H1 (cell line): Measurements from ENCODE around the gene C5AR1. TPM values are rescaled to one million over a fixed set of nuclear protein-coding genes. Genes with fewer than 3 reads are reported as not detected.

Experiments used
- CTCF ChIA-PET: fragments of 300-600 bp; sonication (Branson Sonifier 250); formaldehyde crosslinking; loops from one replicate; lab custom pipeline; 2021; ENCODE audit not compliant: partially characterized antibody; lab: Charles Lee
- POLR2A ChIA-PET: fragments of 300-600 bp; sonication (Branson Sonifier 250); formaldehyde crosslinking; loops from one replicate; lab custom pipeline; 2021; ENCODE audit warnings: inconsistent platforms; ENCODE audit not compliant: partially characterized antibody; lab: Charles Lee
- DNase-seq, 2 experiments: peaks; one replicate each; pipeline versions ENCODE4 v3.0.0 to v3.0.0-alpha.2; 2010 to 2022; ENCODE audit warnings: low spot score in 2 of 2, low read depth in 1 of 2, mixed read lengths in 1 of 2
- FAIRE-seq: peaks from 2 replicates; lab custom pipeline; 2011; peaks lifted over from hg19 to GRCh38; lab: Jason Lieb, UNC
- H2AFZ ChIP-seq: 2 replicates; pipeline ENCODE4 v1.8.1; 2012; ENCODE audit warnings: low read length, inconsistent platforms
- H2AK5ac ChIP-seq: 2 replicates; pipeline ENCODE4 v1.6.1; 2013; ENCODE audit warnings: low read depth, low read length
- H2BK120ac ChIP-seq: replicated peaks from 2 replicates; pipeline ENCODE3; 2013; ENCODE audit warnings: low read depth, low read length, inconsistent platforms
- H2BK12ac ChIP-seq: 2 replicates; pipeline ENCODE4 v1.6.1; 2013; ENCODE audit warnings: low read depth, low read length
- H2BK15ac ChIP-seq: 2 replicates; pipeline ENCODE4 v1.6.1; 2013; ENCODE audit warnings: low read length
- H2BK20ac ChIP-seq: 2 replicates; pipeline ENCODE4 v1.6.1; 2013; ENCODE audit warnings: low read length
- H2BK5ac ChIP-seq: 2 replicates; pipeline ENCODE4 v1.6.1; 2013; ENCODE audit warnings: low read depth, low read length
- H3K14ac ChIP-seq: 2 replicates; pipeline ENCODE4 v1.6.1; 2013; ENCODE audit warnings: inconsistent platforms; ENCODE audit not compliant: insufficient read length
- H3K18ac ChIP-seq: 2 replicates; pipeline ENCODE4 v1.6.1; 2013; ENCODE audit warnings: low read length; ENCODE audit errors: extremely low read depth
- H3K23ac ChIP-seq: 2 replicates; pipeline ENCODE4 v1.6.1; 2013; ENCODE audit warnings: inconsistent platforms; ENCODE audit not compliant: insufficient read length
- H3K23me2 ChIP-seq: 2 replicates; pipeline ENCODE4 v1.6.1; 2013; ENCODE audit warnings: low read depth, low read length
- H3K27ac ChIP-seq: 2 replicates; pipeline ENCODE4 v1.6.1; 2011; ENCODE audit warnings: low read depth, low read length, inconsistent platforms
- H3K27me3 ChIP-seq, 4 experiments: replicated peaks in 1 of 4; 1 replicate in 1 of 4; 2 replicates in 3 of 4; pipeline versions ENCODE4 v1.6.1 to v1.8.1; 2011 to 2013; ENCODE audit warnings: low read length in 3 of 4, mild to moderate bottlenecking in 3 of 4, inconsistent platforms in 2 of 4, mixed read lengths in 2 of 4, moderate library complexity in 1 of 4; ENCODE audit not compliant: control insufficient read depth in 3 of 4, insufficient read depth in 3 of 4; ENCODE audit errors: extremely low read depth in 1 of 4
- H3K36me3 ChIP-seq, 4 experiments: 2 replicates each; pipeline versions ENCODE4 v1.6.1 to v1.8.1; 2011 to 2013; ENCODE audit warnings: mild to moderate bottlenecking in 4 of 4, low read length in 3 of 4, moderate library complexity in 2 of 4, control low read depth in 1 of 4, inconsistent platforms in 1 of 4; ENCODE audit not compliant: insufficient read depth in 4 of 4, control insufficient read depth in 2 of 4
- H3K4ac ChIP-seq: replicated peaks from 2 replicates; pipeline ENCODE3; 2013; ENCODE audit warnings: low read length, low read depth, mixed read lengths, inconsistent platforms; ENCODE audit not compliant: insufficient read length
- H3K4me1 ChIP-seq, 4 experiments: replicated peaks in 1 of 4; 1 replicate in 1 of 4; 2 replicates in 3 of 4; pipeline versions ENCODE4 v1.6.1 to v1.8.1; 2011 to 2013; ENCODE audit warnings: low read length in 3 of 4, inconsistent platforms in 2 of 4, mixed read lengths in 1 of 4; ENCODE audit not compliant: insufficient read depth in 4 of 4, control insufficient read depth in 3 of 4
- H3K4me2 ChIP-seq, 2 experiments: 2 replicates each; pipeline versions ENCODE4 v1.6.1 to v1.8.1; 2011 to 2013; ENCODE audit warnings: low read depth in 2 of 2, low read length in 2 of 2, control low read depth in 1 of 2, inconsistent platforms in 1 of 2, mild to moderate bottlenecking in 1 of 2; ENCODE audit not compliant: insufficient read depth in 1 of 2
- H3K4me3 ChIP-seq, 4 experiments: fragments of 200-600, 300-600 bp in 1 of 4; sonication (generic), shearing (Covaris generic), sonication (Bioruptor Twin) in 1 of 4; 2 replicates each; pipeline versions ENCODE4 v1.5.1 to v1.8.1; 2011 to 2016; ENCODE audit warnings: low read length in 4 of 4, low read depth in 3 of 4, control low read depth in 2 of 4, inconsistent platforms in 2 of 4, mild to moderate bottlenecking in 2 of 4, mixed read lengths in 1 of 4, moderate library complexity in 1 of 4; ENCODE audit not compliant: insufficient read depth in 2 of 4; ENCODE audit errors: extremely low read depth in 1 of 4
- H3K56ac ChIP-seq: replicated peaks from 2 replicates; pipeline ENCODE3; 2013; ENCODE audit warnings: low read depth, mild to moderate bottlenecking, mixed read lengths, low read length, inconsistent platforms; ENCODE audit not compliant: insufficient read length
- H3K79me1 ChIP-seq: 2 replicates; pipeline ENCODE4 v1.6.1; 2013; ENCODE audit warnings: low read depth, low read length, control low read depth
- H3K79me2 ChIP-seq, 2 experiments: 2 replicates each; pipeline versions ENCODE4 v1.6.1 to v1.8.1; 2012 to 2013; ENCODE audit warnings: low read length in 2 of 2, mild to moderate bottlenecking in 2 of 2, inconsistent platforms in 1 of 2; ENCODE audit not compliant: insufficient read depth in 2 of 2, control insufficient read depth in 1 of 2
- H3K9ac ChIP-seq, 4 experiments: replicated peaks in 1 of 4; 1 replicate in 1 of 4; 2 replicates in 3 of 4; pipeline versions ENCODE4 v1.6.1 to v1.8.1; 2011 to 2013; ENCODE audit warnings: low read depth in 3 of 4, low read length in 3 of 4, control low read depth in 2 of 4, mild to moderate bottlenecking in 2 of 4, moderate library complexity in 2 of 4, inconsistent platforms in 1 of 4; ENCODE audit errors: extremely low read depth in 1 of 4
- H3K9me3 ChIP-seq, 2 experiments: 2 replicates each; pipeline versions ENCODE4 v1.6.1 to v1.8.1; 2012 to 2013; ENCODE audit warnings: mild to moderate bottlenecking in 2 of 2, moderate library complexity in 2 of 2, control low read depth in 1 of 2, inconsistent platforms in 1 of 2, low read depth in 1 of 2, low read length in 1 of 2, mixed read lengths in 1 of 2; ENCODE audit not compliant: insufficient read depth in 2 of 2
- H4K20me1 ChIP-seq, 2 experiments: replicated peaks in 1 of 2; 2 replicates each; pipeline versions ENCODE3 to v1.8.1; 2011 to 2013; ENCODE audit warnings: inconsistent platforms in 2 of 2, low read length in 2 of 2, mild to moderate bottlenecking in 1 of 2; ENCODE audit not compliant: insufficient read depth in 2 of 2, control insufficient read depth in 1 of 2
- H4K5ac ChIP-seq: 2 replicates; pipeline ENCODE4 v1.6.1; 2013; ENCODE audit warnings: low read length, low read depth, mixed read lengths, inconsistent platforms; ENCODE audit not compliant: insufficient read length
- H4K8ac ChIP-seq: 2 replicates; pipeline ENCODE4 v1.8.0; 2013; ENCODE audit warnings: mild to moderate bottlenecking, moderate library complexity, low read length, inconsistent platforms; ENCODE audit not compliant: insufficient read depth; ENCODE audit errors: extremely low read depth
- H4K91ac ChIP-seq: replicated peaks from 2 replicates; pipeline ENCODE3; 2013; ENCODE audit warnings: low read length, mixed read lengths, inconsistent platforms; ENCODE audit not compliant: insufficient read length
- BRCA1 ChIP-seq: IDR thresholded peaks from 2 replicates; pipeline ENCODE4 v1.6.1; 2012; ENCODE audit warnings: low read depth, low read length, improper control_type of control experiment
- RBBP5 ChIP-seq: IDR thresholded peaks from 2 replicates; pipeline ENCODE4 v1.7.1; 2012; ENCODE audit warnings: low read depth, mild to moderate bottlenecking, inconsistent platforms, low read length, moderate library complexity, borderline replicate concordance
- SP2 ChIP-seq: IDR thresholded peaks from 2 replicates; pipeline ENCODE4 v1.6.1; 2012; ENCODE audit warnings: mild to moderate bottlenecking, low read length, inconsistent platforms
- WGBS, 2 experiments: shearing (Covaris generic) in 1 of 2; methylation state at CpG; one replicate each; pipeline versions ENCODE4 v1.1.6 to v1.1.7; 2013 to 2015; ENCODE audit warnings: low lambda C conversion rate in 2 of 2, mixed read lengths in 2 of 2, inconsistent platforms in 1 of 2, low coverage in 1 of 2, missing lambda C conversion rate in 1 of 2; ENCODE audit not compliant: insufficient replicate concordance in 2 of 2, insufficient coverage in 1 of 2, insufficient read length in 1 of 2; ENCODE audit errors: extremely low coverage in 1 of 2, missing lambda C conversion rate in 1 of 2; 5-methylcytosine and 5-hydroxymethylcytosine counted together
- polyA plus RNA-seq, 7 experiments: library from polyadenylated mRNA; depleted of rRNA in 3 of 7; stranded (reverse) in 5 of 7; unstranded in 2 of 7; fragments of >200 nt in 5 of 7; fragments of 200-250 nt in 2 of 7; gene quantifications; 1 replicate in 5 of 7; 2 replicates in 1 of 7; 4 replicates in 1 of 7; pipeline versions ENCODE4 v1.2.1 to v1.2.3, GENCODE V29; 2011 to 2013; ENCODE audit warnings: missing spikeins in 2 of 7, mixed read lengths in 2 of 7
- total RNA-seq: library from RNA; stranded (reverse); fragmentation: NEBNext Ultra II Directional; extraction: Animal tissue kit (Norgen Biotek cat#: 25700); gene quantifications from 2 replicates; pipeline ENCODE4 v1.2.1, GENCODE V29; 2021

Gene C5AR1
- total and polyA plus RNA-seq, 2 of the 8 experiments (the other 6 are each of a cell fraction or from before 2014, with no cell fraction given): 0.20 TPM; not detected in 1

- H3K4me2 ChIP-seq: no peak overlapping the region
- WGBS, 2 experiments: 90% methylated on average over 5 of the region's 5 CpGs; no CpG with 5 or more reads in 1 of the 2 experiments
- POLR2A ChIA-PET: interaction anchor here (0.8 kb wide), 1 partner anchor 11 kb away, joined by 3 read pairs; no protein-coding TSS in a partner anchor
Measured at GRCh38 chr19:47310819-47311218, 1.2 kb downstream of the C5AR1 start.

More at GRCh38 chr19:47310819-47311218, 1.2 kb downstream of the C5AR1 start:
- no peak overlapping the region for H3K56ac ChIP-seq
- H2AFZ ChIP-seq: no peak overlapping the region
- H3K36me3 ChIP-seq: no peaks in the 10 kb centered on the region
- H3K4me3 ChIP-seq: no peak overlapping the region
- CTCF ChIA-PET: interaction anchor here (0.6 kb wide), 2 partner anchors 297 to 531 kb away, joined by 4 read pairs; no protein-coding TSS in a partner anchor
- no peaks in the 10 kb centered on the region; the same call in 1 of the 2 replicates for H3K23me2 ChIP-seq
- no peaks in the 10 kb centered on the region for H3K4me1 ChIP-seq
- H2BK120ac ChIP-seq: no peak overlapping the region
- H3K4ac ChIP-seq: no peak overlapping the region
- H4K8ac ChIP-seq: no peak overlapping the region
- H2BK5ac ChIP-seq: no peak overlapping the region
- H3K79me2 ChIP-seq: no peaks in the 10 kb centered on the region
- no peak for FAIRE-seq
- no peak overlapping the region for H4K91ac ChIP-seq
- H3K27me3 ChIP-seq: no peaks in the 10 kb centered on the region
- H2BK20ac ChIP-seq: no peak overlapping the region
- DNase-seq: no peak
- H3K9me3 ChIP-seq: no peaks in the 10 kb centered on the region
- H3K9ac ChIP-seq: no peak overlapping the region
- H2BK15ac ChIP-seq: no peak overlapping the region
- H3K79me1 ChIP-seq: no peaks in the 10 kb centered on the region
- H2BK12ac ChIP-seq: no peak overlapping the region
- H4K5ac ChIP-seq: no peak overlapping the region
- no peak overlapping the region for H2AK5ac ChIP-seq
- H3K23ac ChIP-seq: no peak overlapping the region
- H3K18ac ChIP-seq: no peak overlapping the region
- no peak overlapping the region for H3K27ac ChIP-seq
- no peak overlapping the region for H3K14ac ChIP-seq
- TF ChIP-seq BRCA1: no peak
- no peak for TF ChIP-seq RBBP5
- TF ChIP-seq SP2: no peak
- no peaks in the 10 kb centered on the region for H4K20me1 ChIP-seq
